Upper lobe of left lung (tissue), 4 donors: ENCODE measurements around the gene ZNF292.

ENCODE experiments used
- CTCF ChIP-seq, 6 experiments: fragments of 450-650 bp in 4 of 6; fragments of 200-600 bp in 2 of 6; sonication (generic) in 2 of 6; IDR thresholded peaks; one replicate each; pipeline ENCODE4 v1.5.1; 2016 to 2019; ENCODE audit warnings: antibody characterized with exemption in 6 of 6
- POLR2A ChIP-seq, 4 donors: fragments of 450-650 bp; IDR thresholded peaks; one replicate each; pipeline ENCODE4 v1.5.1; 2016 to 2017; ENCODE audit warnings: antibody characterized with exemption in 4 of 4, mild to moderate bottlenecking in 2 of 4

GRCh38 chr6:87261534-87261933 is 106.2 kb downstream of the ZNF292 start:
- TF ChIP-seq CTCF (IDR thresholded peaks at IDR 0.05) (no peak), POLR2A (IDR thresholded peaks at IDR 0.05) (no peak)
